GM10266 (cell line): ENCODE results near the gene SPX.

Experiments
- DNase-seq: peaks from one replicate; pipeline ENCODE4 v3.0.0; 2012; ENCODE audit errors: extremely low spot score
- CTCF ChIP-seq: IDR thresholded peaks from 2 replicates; pipeline ENCODE4 v1.5.1; 2012; ENCODE audit warnings: mild to moderate bottlenecking, low read depth; ENCODE audit not compliant: control insufficient read depth, insufficient read depth; ENCODE audit errors: missing control alignments

Gene SPX

GRCh38 chr12:21501258-21502163 lies 24.6 kb upstream of the SPX start, which contains the start of the genes GOLT1B and RECQL:
GOLT1B (plus strand) TSS chr12:21501789; CDS start chr12:21501924, 135 bp downstream.
RECQL (minus strand) TSS chr12:21501635; CDS start chr12:21499570, 2,065 bp downstream.
- peak; percentile 90 for DNase-seq
- no peak for TF ChIP-seq CTCF

- no peak for DNase-seq
Measured at GRCh38 chr12:21502164-21502496, 24.0 kb upstream of the SPX start.

DNA sequence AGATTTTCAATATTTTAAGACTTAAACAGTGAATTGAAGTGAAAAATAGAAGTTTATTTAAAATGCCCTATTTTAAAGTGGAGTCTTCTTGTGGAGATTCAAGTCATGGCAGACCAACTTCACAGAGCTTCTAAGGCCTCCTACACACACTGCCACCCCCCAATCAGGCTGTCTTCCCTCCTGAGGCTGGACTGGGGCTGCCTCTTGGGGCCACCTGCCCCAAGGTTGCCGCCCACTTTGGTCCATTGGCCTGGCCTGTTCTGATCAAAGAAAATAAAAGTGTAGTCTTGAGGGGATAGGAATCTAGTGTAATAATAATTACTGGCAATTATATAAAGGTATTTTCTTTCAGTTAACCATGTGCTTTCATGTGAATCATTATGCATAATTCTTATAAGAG lies 23.2 kb upstream of the SPX start:
- no peak for DNase-seq
- no peak for TF ChIP-seq CTCF

More at GRCh38 chr12:21502164-21502496, 24.0 kb upstream of the SPX start:
- no peak for TF ChIP-seq CTCF

DNA sequence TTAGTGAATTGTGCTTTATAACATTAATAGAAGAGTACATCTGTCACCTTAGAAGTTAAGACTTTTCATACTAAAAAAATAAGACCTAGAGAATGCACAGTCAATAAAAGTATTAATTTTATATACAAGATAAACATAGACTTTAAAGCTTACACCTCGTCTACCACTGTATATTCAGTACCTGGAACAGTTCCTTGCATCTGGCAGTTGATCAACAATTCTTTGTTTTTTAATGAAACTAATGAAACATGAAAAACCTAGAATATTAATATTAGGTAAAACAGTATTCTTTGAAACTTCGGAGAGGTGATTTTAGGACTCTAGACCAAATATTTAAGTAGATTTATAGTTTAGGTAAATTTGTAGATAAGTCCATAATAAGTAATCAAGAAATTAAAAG lies 20.2 kb upstream of the SPX start:
- DNase-seq = no peak
- no peak for TF ChIP-seq CTCF

- DNase-seq = no peak
- no peak for TF ChIP-seq CTCF
Measured at GRCh38 chr12:21507849-21508248, 18.2 kb upstream of the SPX start.

GRCh38 chr12:21509768-21510167 lies 16.3 kb upstream of the SPX start:
- peak; percentile 41 for DNase-seq
- TF ChIP-seq CTCF = no peak

GRCh38 chr12:21516281-21516680 lies 9.8 kb upstream of the SPX start:
- no peak for TF ChIP-seq CTCF
- no peak for DNase-seq
